HG03342 (cell line): ENCODE measurements around the gene SLC4A5.

Experiments
- ATAC-seq: cut with Tn5 transposase; IDR thresholded peaks from one replicate; pipeline ENCODE4 v1.9.1; 2021; ENCODE audit warnings: mild to moderate bottlenecking, moderate library complexity; ENCODE audit not compliant: unreplicated experiment

The SLC4A5 gene

DNA sequence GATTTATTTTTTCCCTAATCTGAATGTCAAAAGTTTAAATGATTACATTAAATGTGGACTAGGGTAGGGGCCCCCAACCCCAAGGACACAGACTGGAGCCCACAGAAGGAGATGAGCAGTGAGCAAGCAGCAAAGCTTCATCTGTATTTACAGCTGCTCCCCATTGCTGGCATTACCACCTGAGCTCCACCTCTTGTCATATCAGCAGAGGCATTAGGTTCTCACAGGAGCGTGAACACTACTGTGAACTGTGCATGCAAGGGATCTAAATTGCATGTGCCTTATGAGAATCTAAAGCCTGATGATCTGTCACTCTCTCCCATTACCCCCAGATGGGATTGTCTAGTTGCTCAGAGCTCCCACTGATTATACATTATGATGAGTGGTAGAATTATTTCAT lies 168.3 kb downstream of the SLC4A5 start:
- ATAC-seq: no peak

DNA sequence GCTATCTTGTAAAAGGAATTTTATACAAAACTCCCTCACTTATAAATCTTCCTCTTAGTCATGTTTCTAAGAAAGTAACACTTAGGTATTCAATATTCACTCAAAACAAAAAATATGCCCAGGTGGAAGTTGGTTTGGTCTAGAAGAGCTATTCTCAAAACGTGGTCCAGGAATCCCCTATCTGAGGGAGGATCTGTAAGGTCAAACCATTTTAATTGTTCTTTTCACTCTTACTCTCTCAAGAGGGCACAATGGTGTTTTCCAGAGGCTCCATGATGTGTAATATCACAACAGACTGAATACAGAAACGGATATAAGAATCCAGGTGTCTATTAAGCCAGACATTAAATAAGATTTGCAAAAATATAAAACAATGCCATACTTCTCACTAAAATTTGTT lies 174.5 kb downstream of the SLC4A5 start:
- ATAC-seq: no peak
